GM12878 (cell line): ENCODE measurements around the gene ATP6V0D1. TPM values are rescaled to one million over a fixed set of nuclear protein-coding genes. Genes with fewer than 3 reads are reported as not detected.

Source experiments
- ATAC-seq: fragments of 200-7000 bp; cut with Tn5 transposase; 3 replicates; pipeline ENCODE4 v1.9.1; 2020; ENCODE audit warnings: mild to moderate bottlenecking, moderate library complexity
- BruUV-seq: library from RNA; stranded (reverse); fragments of 400-500 nt; replicated peaks from 2 replicates; lab custom pipeline; 2021; lab: Mats Ljungman, UMichigan
- CTCF ChIA-PET: fragments of 300-600 bp; sonication (Branson Sonifier 250); formaldehyde crosslinking; extraction: SDS; loops from one replicate; lab custom pipeline; 2021; ENCODE audit warnings: inconsistent platforms; lab: Yijun Ruan, JAX
- POLR2A ChIA-PET: fragments of 350-600 bp; formaldehyde crosslinking; extraction: SDS; loops from one replicate; lab custom pipeline; 2021; ENCODE audit warnings: inconsistent platforms; lab: Charles Lee
- RAD21 ChIA-PET: fragments of 300-600 bp; sonication (Branson Sonifier 250); formaldehyde crosslinking; loops from one replicate; lab custom pipeline; 2023; ENCODE audit warnings: antibody characterized with exemption; ENCODE audit not compliant: unreplicated experiment; lab: Charles Lee
- SMC1A ChIA-PET: fragments of 300-600 bp; sonication (Branson Sonifier 250); formaldehyde crosslinking; loops from one replicate; lab custom pipeline; 2023; ENCODE audit not compliant: unreplicated experiment, uncharacterized antibody; lab: Charles Lee
- DNase-seq: peaks from one replicate; pipeline ENCODE4 v3.0.0-alpha.2; 2011; ENCODE audit warnings: low read depth, low spot score
- FAIRE-seq: peaks from 3 replicates; lab custom pipeline; 2011; peaks lifted over from hg19 to GRCh38; lab: Jason Lieb, UNC
- H2AFZ ChIP-seq: 2 replicates; pipeline ENCODE4 v1.6.0; 2011; ENCODE audit warnings: low read depth, low read length, control low read depth; ENCODE audit not compliant: control insufficient read depth
- H3K27ac ChIP-seq: 2 replicates; pipeline ENCODE4 v1.5.1; 2011; ENCODE audit warnings: control low read depth; ENCODE audit not compliant: control insufficient read depth, insufficient read depth
- H3K27me3 ChIP-seq, 2 experiments: replicated peaks in 1 of 2; 2 replicates each; pipeline versions ENCODE4 v1.6.0 to v1.6.1; 2011; ENCODE audit warnings: low read length in 1 of 2; ENCODE audit not compliant: control insufficient read depth in 2 of 2, insufficient read depth in 2 of 2
- H3K36me3 ChIP-seq, 2 experiments: 2 replicates each; pipeline ENCODE4 v1.5.1; 2011; ENCODE audit warnings: low read length in 1 of 2; ENCODE audit not compliant: control insufficient read depth in 2 of 2, insufficient read depth in 2 of 2
- H3K4me1 ChIP-seq: 2 replicates; pipeline ENCODE4 v1.6.1; 2011; ENCODE audit warnings: mild to moderate bottlenecking, low read length, moderate library complexity, mixed read lengths; ENCODE audit not compliant: control insufficient read depth, insufficient read depth
- H3K4me2 ChIP-seq: 2 replicates; pipeline ENCODE4 v1.6.0; 2011; ENCODE audit warnings: control low read depth; ENCODE audit not compliant: control insufficient read depth, insufficient read depth
- H3K4me3 ChIP-seq: fragments of 200-600 bp; sonication (generic); 2 replicates; pipeline ENCODE4 v1.5.1; 2016
- H3K79me2 ChIP-seq: 2 replicates; pipeline ENCODE4 v1.6.0; 2011; ENCODE audit warnings: low read length; ENCODE audit not compliant: control insufficient read depth, insufficient read depth
- H3K9ac ChIP-seq: 2 replicates; pipeline ENCODE4 v1.8.0; 2011; ENCODE audit warnings: low read length, control low read depth, mixed read lengths; ENCODE audit not compliant: control insufficient read depth, insufficient read depth
- H3K9me3 ChIP-seq: replicated peaks from 3 replicates; pipeline ENCODE4 v1.5.1; 2011; ENCODE audit warnings: mild to moderate bottlenecking, low read length; ENCODE audit not compliant: control insufficient read depth, insufficient read depth
- H4K20me1 ChIP-seq: 2 replicates; pipeline ENCODE4 v1.6.0; 2011; ENCODE audit not compliant: control insufficient read depth, insufficient read depth
- CTCF ChIP-seq, 3 experiments: IDR thresholded peaks in 2 of 3; conservative IDR thresholded peaks in 1 of 3; 2 replicates each; pipeline ENCODE4 v1.5.1; 2011; ENCODE audit warnings: low read depth in 3 of 3, low read length in 3 of 3, mild to moderate bottlenecking in 3 of 3, control low read depth in 2 of 3, moderate library complexity in 2 of 3, inconsistent platforms in 1 of 3, mixed read lengths in 1 of 3; ENCODE audit not compliant: control insufficient read depth in 2 of 3, insufficient read depth in 1 of 3; ENCODE audit errors: extremely low read depth in 1 of 3
- ZBTB40 ChIP-seq: fragments of 450-650 bp; IDR thresholded peaks from 2 replicates; pipeline ENCODE4 v1.6.1; 2016; ENCODE audit warnings: mild to moderate bottlenecking, moderate library complexity, borderline replicate concordance
- WGBS: methylation state at CpG from one replicate; pipeline ENCODE4 v1.1.6; 2016; ENCODE audit warnings: low lambda C conversion rate; ENCODE audit not compliant: insufficient replicate concordance, insufficient coverage; ENCODE audit errors: missing lambda C conversion rate; 5-methylcytosine and 5-hydroxymethylcytosine counted together
- in situ Hi-C: fragments of 300-500 bp; cut with MboI; formaldehyde crosslinking; loops from 9 replicates; pipeline ENCODE4 v1.14.3; 2018; ENCODE audit warnings: mixed read lengths
- intact Hi-C: fragments of 100-400 bp; cut with micrococcal nuclease; formaldehyde crosslinking; loops from one replicate; pipeline ENCODE4 v1.14.2; 2022; ENCODE audit not compliant: unreplicated experiment
- polyA plus RNA-seq, 11 experiments: library from polyadenylated mRNA; depleted of rRNA in 4 of 11; unstranded in 6 of 11; stranded (reverse) in 5 of 11; fragments of >200 nt; fragmentation: Nextera tagmentation in 4 of 11; fragmentation: Illumina TruSeq in 1 of 11; extraction: Ambion mirVana in 4 of 11; extraction: Trizol in 1 of 11; gene quantifications; 1 replicate in 1 of 11; 2 replicates in 10 of 11; pipeline versions ENCODE4 v1.2.1 to v1.2.3, GENCODE V29; 2011 to 2016; ENCODE audit warnings: inconsistent platforms in 2 of 11, missing spikeins in 2 of 11, low read depth in 1 of 11
- total RNA-seq, 4 experiments: library from RNA; depleted of rRNA in 3 of 4; stranded (reverse); fragments of >200 nt in 3 of 4; fragmentation: Illumina TruSeq in 1 of 4; extraction: Trizol in 1 of 4; gene quantifications; 2 replicates each; pipeline versions ENCODE4 v1.2.1 to v1.2.3, GENCODE V29; 2013 to 2021

ATP6V0D1 gene
- total and polyA plus RNA-seq, 10 of the 15 experiments (the other 5 are each of a cell fraction or from before 2014, with no cell fraction given): 28.1 to 141 (median 70.3) TPM

- ATAC-seq (peak; percentile 71), FAIRE-seq (no peak)
- no TSS peak for BruUV-seq
- H3K27me3 ChIP-seq: peaks cover 6 to 17% of the 10 kb centered on the region in 2 experiments
- ChIA-PET POLR2A (interaction anchor here (0.6 kb wide), 1 partner anchor 510 kb away, joined by 3 read pairs; no protein-coding TSS in a partner anchor), RAD21 (no interaction called here)
- H3K4me3 ChIP-seq: no peak within 1 kb of the TSS
- no peak within 1 kb of the TSS for H2AFZ ChIP-seq
- H3K4me1 ChIP-seq: no peaks in the 10 kb centered on the region
- no peaks in the 10 kb centered on the region for H3K9me3 ChIP-seq
- intact Hi-C loops: no loop called here
- TF ChIP-seq CTCF (IDR thresholded peaks at IDR 0.05 in 2 of 3, conservative IDR thresholded peaks at IDR 0.05 in 1 of 3; ENCODE audit: control insufficient read depth in 2 of 3, extremely low read depth in 1 of 3, insufficient read depth in 1 of 3, low read depth in 3 of 3, low read length in 3 of 3) (peak; percentile 15 to 37 (median 19); a peak in 2 of 6 replicates), ZBTB40 (no peak)
- TF ChIP-seq, all 136 proteins: peak for 1
- WGBS: 17% methylated on average over 53 of the region's 56 CpGs
- H3K36me3 ChIP-seq: no peaks in the 10 kb centered on the region
- H3K4me2 ChIP-seq: peak within 1 kb of the TSS; percentile 9; the same call in 1 of the 2 replicates
- no peaks in the 10 kb centered on the region for H3K79me2 ChIP-seq
- no peak within 1 kb of the TSS for H3K9ac ChIP-seq
- ChIA-PET SMC1A (interaction anchor here (0.9 kb wide), 1 partner anchor 133 kb away, joined by 3 read pairs; no protein-coding TSS in a partner anchor), CTCF (interaction anchor here (1.3 kb wide), 1 partner anchor 112 kb away, joined by 3 read pairs; no protein-coding TSS in a partner anchor)
- no peak within 1 kb of the TSS for H3K27ac ChIP-seq
- in situ Hi-C loops: no loop called here
- no peaks in the 10 kb centered on the region for H4K20me1 ChIP-seq
- DNase-seq: no peak
These were observed 87.7 kb downstream of the ATP6V0D1 start, which contains the start of gene TPPP3 for GRCh38 chr16:67393111-67393787. TPPP3 (minus strand) TSS chr16:67393498; CDS start chr16:67391111, 2,387 bp downstream.
